ENCODE results near the gene TMEM204.

GRCh38 chr16:1596516-1596915, 63.0 kb downstream of the TMEM204 start:
- no peak for TF ChIP-seq POLR2A (IDR thresholded peaks at IDR 0.05; ENCODE audit: low read depth)
- TF ChIP-seq, protein P1, sequence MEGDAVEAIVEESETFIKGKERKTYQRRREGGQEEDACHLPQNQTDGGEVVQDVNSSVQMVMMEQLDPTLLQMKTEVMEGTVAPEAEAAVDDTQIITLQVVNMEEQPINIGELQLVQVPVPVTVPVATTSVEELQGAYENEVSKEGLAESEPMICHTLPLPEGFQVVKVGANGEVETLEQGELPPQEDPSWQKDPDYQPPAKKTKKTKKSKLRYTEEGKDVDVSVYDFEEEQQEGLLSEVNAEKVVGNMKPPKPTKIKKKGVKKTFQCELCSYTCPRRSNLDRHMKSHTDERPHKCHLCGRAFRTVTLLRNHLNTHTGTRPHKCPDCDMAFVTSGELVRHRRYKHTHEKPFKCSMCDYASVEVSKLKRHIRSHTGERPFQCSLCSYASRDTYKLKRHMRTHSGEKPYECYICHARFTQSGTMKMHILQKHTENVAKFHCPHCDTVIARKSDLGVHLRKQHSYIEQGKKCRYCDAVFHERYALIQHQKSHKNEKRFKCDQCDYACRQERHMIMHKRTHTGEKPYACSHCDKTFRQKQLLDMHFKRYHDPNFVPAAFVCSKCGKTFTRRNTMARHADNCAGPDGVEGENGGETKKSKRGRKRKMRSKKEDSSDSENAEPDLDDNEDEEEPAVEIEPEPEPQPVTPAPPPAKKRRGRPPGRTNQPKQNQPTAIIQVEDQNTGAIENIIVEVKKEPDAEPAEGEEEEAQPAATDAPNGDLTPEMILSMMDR (IDR thresholded peaks at IDR 0.05) = no peak
- TF ChIP-seq POLR2AphosphoS5 (IDR thresholded peaks at IDR 0.05) = no peak
